Embryonic facial prominence (tissue), 1 donor: ENCODE results near the gene ACHE.

ENCODE experiments used
- DNase-seq: peaks from one replicate; pipeline ENCODE4 v3.0.0-alpha.2; 2016; ENCODE audit errors: extremely low spot score

ACHE gene

DNA sequence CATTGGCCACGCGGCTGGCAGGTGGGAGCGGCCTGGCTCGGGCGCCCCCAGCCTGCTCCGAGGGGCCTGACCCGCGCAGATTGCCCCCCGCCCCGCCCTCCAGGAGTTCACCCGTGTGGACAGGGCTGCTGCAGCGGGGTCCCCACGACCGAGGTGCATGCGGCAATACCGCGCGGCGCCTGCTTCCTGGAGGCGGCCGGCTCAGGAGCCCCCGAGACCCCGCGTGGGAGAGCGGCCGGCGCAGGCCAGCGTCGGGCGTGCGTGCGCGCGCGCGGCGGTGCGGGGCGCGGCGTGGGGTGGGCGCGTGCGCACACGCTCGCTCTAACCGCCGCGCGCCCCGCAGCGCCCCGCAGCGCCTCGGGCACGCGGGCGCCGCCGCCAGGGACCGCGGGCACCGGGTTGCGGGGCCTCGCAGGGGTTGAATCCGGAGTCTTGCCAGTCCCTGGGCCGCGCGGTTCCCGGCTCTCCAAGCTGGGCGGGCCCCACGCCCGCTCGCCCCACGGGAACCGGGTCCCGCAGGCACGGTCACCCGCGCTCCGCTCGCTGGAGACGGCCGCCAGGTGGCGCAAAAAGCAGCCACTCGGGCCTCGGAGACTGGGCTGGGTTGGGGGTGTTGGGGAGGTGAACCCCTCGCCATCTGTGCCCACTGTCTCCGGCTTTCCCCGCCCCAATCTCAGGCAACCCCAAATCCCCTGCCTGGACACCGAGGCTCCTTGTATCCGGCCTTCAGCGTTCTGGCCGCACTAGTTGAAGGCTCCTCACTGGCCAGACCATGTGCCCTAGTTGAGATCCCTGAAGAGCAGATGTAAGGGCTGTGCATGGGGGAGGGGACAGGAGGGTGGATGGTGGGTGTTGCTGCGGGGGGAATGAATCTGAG is 1.3 kb upstream of the ACHE start:
- no peak for DNase-seq

DNA sequence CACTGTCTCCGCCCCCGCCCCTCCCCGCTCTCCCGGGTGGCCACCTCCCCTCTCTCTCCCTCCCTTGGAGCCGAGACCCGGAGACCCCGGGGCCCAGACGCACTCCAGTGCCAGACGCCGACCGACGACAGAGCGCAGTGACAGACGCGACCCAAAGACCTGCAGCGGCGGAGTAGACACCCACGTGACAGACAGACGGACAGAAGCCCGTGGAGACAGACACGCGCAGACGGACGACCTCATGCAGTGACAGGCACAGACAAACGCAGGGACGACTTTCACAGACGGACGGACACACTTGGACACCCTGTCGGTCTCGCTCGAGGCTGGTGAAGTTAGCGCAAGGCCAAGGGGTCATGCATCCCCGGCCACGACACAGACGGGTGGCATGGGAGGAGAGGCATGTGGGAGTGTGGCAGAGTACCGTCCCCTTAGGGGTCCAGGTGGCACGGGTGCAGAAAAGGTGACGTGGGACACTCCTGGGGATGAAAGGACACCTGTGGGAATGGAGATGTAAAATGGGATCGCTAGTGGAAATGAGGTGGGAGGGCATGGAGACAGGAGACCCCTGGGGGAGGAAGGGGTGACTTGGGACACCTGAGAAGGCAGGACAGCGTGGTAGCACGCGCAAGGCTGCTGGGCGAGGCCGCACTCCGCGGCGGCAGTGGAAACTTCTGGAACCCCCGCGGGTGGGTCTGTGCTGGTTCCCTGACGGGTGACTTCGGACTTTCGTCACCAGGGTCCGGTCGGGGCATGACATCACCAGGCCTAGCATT is 456 bp upstream of the ACHE start:
- DNase-seq = no peak

DNA sequence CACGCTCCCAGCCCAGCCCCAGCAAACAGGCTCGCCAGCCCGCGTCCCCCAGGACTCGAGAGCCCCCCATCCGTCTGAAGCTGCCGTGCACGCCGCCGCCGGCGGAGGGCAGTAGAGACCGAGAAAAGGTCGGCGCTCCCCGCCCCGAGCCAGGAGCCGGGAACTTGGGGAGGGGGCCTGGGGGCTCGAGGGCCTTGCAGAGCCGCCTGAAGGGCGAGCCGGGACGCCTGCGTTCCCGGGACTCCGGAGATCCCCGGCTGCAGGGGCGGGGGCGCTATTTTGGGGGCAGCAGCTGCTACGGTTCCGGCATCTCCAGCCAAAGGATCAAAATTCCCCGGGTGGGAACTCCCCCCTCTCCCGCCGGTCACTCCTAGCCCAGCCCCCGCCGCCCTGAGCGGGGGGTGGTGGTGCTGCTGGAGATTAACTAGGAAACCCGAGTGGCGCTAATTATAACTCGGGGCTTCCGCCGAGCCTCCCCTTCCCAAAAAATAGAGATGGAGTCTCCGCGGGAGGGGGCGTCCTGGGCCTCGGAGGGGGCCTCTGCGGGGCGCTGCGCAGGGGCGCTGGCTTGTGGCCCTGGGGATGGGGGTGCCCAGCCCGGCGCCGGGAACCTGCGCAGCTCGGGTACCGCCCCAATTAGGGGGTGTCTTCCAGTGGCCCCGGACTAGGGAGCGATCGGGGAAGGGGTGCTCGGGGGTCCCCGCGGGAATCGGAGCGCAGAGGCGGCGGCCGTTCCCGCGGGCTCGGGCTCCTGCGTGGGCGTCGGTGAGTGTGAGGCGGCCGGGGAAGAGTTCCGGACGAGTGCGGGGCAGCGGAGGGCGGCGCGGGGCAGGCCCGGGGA is 608 bp downstream of the ACHE start:
- DNase-seq = no peak

DNA sequence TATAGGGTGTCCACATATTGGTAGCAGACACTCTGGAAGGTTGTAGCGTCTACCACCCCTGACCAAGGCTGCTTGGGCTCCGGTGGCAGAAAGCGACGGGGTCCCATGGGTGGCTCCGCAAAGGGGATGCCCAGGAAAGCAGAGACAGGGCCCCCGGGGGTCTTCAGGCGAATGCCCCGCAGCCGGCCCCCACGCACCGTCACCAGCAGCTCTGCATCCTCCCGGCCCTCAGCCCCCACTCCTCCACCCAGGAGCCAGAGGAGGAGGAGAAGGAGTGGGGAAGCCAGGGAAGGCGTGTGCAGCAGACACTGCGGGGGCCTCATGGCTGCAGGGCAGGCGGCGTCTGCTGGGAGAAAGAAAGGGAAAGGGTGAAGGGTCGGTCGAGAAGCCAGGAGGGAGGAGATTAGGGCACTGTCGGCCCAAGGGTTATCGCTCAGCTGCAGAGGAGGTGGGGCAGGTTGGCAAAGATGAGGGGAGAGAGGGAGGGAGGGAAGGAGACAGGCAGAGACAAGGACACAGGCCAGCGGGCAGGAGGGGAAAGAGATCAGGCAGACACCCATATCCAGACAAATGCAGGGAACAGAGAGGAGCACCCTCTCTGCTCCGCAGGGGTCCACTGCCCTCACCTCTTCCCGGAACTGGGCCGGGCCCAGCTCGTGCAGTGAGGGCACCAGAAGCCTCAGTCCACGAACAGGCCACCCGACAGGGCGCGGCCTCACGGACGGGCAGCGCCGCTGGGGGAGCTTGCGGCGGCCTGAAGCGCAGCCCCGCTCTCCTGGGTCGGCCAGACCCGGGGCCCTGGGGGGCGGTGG is 1.6 kb downstream of the ACHE start:
- no peak for DNase-seq

DNA sequence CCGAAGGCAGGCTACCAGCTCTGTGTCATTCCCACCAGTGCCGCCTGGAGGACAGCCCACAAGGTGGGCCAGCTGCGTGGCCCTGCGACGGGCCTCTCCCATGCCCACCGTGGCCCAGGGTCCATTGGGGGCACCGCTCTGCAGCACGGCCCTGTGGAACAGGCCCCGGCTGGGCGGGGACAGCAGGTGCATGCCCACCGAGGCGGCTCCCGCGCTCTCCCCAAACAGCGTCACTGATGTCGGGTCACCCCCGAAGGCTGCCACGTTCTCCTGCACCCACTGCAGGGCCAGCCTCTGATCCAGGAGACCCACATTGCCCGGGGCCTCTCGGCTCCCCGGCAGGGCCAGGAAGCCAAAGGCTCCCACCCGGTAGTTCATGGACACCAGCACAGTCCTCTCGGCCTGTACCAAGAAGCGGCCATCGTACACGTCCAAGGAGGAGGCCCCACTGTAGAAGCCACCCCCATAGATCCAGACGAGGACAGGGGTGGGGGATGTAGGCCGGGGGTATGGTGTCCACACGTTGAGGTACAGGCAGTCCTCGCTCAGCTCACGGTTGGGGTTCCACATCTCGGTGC is 2.3 kb downstream of the ACHE start:
- no peak for DNase-seq

DNA sequence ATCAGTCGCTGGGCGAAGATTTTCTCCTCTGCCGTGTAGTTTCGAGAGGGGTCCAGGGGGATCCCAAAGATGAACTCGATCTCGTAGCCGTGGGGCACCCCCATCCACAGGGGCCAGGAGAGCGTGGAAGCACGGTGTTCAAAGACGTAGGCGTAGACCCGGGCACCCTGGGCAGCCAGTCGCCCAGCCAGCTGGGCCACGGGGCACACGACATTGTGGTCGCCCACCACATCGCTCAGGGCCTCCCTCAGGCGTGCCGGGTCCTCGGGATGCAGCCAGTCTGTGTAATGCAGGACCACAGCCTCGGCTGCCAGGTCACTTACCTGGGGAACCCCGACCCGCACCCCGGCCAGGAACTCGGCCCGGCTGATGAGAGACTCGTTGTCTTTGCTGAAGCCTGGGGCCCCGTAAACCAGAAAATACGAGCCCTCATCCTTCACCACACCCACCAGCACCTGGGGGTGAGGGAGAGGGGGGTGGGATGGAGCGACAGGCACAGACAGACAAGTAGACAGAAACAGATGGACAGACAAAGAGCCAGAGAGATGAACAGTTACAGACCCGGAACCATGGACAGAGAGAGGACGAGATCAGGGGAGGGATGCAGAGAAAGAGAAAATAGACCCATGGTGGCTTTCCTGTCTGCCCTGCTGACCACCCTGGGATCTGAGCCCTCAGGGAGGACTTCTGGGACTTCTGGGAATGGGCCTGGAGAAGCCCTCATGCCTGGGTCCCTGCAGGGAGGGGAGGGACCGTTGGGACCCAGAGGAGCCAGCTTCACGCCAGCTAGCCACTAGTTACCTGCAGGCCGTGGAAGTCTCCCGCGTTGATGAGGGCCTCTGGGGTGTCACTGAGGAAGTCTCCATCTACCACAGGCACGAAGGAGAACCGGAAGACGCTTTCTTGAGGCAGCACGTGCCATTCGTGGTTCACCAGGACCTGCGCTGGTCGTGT is 3.0 kb downstream of the ACHE start:
- no peak for DNase-seq

DNA sequence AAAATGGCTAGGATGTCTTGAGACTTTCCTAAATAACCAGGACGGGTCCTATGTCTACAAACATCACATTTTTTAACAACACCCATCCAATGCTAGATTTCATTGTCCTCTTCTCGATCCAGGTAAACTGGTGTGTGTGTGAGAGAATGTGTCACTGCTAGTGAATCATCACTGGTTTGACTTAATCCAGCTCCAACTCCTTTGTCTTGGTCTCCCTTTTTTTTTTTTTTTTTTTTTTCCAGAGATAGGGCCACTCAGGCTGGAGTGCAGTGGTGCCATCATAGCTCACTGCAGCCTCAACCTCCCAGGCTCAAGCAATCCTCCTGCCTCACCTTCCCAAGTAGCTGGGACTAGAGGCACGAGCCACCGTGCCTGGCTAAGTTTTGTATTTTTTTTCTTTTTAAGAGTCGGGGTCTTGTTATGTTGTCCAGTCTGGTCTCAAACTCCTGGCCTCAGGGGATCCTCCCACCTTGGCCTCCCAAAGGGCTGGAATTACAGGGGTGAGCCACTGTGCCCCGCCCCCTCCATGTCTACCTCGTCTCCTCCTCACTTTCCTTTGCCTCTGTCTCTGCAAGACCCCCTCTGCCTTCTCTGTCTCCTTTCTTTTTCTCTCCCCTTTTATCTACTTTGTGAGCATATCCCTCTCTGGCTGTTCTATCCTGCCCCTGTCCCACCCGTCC is 4.0 kb downstream of the ACHE start:
- DNase-seq = no peak

DNA sequence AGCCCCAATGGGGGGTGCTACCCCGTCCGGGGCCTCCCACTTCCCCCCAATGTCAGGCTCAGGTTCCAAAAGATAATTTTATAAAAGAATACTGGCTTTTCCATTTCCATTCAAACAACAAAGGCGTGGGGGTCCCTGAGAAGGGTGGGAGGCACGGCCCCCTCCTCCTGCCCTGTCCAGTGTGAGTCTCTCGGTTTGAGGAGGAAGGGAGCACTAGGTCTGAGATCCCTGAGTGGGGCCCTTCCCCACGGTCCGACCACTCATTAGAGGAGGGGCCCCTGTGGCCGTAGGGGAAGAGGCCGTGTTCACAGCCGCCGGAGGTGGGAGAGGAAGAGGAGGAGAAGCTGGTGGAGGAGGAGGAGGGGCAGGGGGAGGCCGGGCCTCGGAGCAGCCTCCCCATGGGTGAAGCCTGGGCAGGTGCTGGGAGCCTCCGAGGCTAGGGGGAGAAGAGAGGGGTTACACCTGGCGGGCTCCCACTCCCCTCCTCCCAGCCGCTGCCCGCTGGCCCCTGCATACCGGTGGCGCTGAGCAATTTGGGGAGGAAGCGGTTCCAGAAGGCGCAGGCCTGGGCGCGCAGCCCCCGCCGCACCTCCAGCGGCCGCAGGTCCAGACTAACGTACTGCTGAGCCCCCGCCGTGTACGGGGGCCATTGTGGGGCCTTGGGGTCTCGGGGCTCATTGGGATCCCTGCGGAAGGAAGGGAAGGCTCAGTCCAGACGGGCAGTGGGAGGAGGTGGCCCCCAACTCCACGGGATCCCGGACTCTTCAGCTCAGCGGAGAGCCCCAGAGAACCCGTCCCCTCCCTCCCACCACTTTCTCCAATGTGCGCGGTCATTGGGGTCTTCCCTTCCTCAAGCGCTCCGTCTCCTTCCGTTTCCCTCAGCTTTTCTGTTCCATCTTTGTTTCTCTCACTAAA is 4.8 kb downstream of the ACHE start:
- DNase-seq = no peak

DNA sequence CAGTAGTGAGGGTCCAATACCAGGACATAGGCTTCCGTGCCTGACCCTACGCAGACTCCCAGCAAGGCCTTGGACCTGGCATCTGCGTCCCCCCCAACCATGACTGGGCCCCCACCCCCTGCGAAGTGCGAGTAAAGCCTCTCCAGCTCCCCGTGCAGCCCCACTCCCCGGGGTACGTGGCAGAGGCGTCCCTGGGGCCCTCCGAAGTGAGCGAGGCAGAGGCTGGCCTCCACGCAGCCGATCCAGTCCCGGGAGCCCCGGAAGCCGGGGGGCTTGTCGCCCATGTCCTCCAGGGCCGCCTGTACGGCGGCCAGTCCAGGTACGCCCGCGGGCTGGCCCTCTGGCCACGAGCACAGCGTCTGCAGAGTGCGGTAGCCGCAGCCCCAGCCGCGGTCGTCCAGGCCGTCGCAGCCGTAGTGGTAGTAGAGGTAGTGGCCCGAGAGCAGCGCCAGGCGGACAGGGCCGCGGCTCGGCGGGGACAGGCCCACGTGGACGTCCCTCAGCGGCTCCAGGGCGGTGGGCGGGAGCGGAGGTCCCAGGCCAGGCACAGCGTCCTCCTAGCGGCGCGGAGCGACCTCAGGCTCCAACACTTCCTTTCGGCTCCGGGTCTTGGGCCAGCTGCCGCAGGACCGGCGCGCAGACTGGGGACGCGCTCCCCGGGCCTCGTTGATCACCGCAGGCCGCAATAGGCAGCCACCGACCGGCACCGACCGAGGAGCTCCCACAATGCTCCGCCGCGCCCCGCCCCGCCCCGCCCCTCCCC is 6.5 kb downstream of the ACHE start, which contains the start of gene UFSP1:
Gene UFSP1 (minus strand): TSS at position 728 of the 763 bp plus-strand sequence. CDS start 444 bp downstream, at position 284.
- DNase-seq = no peak

DNA sequence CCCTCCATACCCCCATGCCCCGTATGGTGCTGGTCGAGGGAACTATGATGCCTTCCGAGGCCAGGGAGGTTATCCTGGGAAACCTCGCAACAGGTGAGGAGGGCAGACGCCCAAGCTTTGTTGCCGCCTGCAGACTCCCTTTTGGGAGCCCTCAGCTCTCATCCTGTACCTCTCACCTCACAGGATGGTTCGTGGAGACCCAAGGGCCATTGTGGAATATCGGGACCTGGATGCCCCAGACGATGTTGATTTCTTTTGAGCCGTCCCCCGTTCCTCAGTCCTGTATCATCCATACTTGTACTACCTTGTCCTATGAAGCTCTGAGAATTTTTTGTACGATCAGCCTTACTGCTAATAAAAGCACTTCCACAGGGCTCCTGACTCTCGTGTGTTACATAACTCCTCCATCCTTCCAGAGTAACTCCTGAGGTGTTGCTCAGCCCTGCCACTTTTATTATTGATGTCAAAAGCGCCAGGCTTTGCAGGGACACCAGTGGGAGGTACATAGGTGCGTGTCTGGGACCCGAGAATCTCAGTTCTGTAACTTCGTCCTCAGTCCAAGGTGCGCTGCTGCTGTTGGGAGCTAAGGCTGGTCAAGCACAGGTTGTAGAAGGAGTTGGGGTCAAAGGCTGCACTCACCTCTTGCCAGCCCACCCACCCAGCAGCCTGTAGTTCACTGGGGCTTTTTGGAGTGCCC is 7.2 kb downstream of the ACHE start:
- DNase-seq = no peak

DNA sequence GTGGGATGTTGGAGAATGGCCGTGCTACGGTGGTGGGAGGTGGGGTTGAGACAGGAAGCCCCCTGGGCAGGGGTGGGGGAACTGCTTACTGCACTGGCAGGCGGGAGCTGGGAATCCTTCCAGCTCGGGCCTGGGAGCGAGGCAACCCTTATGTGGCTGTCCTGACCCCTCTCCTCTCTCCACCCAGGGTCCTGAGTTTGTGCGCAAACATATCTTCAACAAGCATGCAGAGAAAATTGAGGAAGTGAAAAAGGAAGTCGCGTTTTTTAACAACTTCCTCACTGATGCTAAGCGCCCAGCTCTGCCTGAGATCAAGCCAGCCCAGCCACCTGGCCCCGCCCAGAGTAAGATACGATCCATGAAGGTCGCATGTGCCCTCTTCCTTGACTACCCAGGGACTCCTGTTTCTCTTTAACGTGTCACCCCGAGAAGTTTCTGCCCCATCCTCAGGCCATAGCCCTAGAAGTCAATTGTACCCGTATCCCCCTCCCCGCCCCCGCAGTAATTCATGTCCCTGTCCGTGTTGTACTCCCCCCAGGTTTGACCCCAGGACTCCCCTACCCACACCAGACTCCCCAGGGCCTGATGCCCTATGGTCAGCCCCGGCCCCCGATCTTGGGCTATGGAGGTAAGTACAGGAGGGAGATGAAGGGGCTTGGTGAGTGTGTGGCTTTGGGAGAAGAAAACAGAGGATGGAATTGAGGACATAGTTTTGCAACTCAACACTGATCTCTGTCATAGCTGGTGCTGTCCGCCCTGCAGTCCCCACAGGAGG is 8.0 kb downstream of the ACHE start:
- DNase-seq = no peak

DNA sequence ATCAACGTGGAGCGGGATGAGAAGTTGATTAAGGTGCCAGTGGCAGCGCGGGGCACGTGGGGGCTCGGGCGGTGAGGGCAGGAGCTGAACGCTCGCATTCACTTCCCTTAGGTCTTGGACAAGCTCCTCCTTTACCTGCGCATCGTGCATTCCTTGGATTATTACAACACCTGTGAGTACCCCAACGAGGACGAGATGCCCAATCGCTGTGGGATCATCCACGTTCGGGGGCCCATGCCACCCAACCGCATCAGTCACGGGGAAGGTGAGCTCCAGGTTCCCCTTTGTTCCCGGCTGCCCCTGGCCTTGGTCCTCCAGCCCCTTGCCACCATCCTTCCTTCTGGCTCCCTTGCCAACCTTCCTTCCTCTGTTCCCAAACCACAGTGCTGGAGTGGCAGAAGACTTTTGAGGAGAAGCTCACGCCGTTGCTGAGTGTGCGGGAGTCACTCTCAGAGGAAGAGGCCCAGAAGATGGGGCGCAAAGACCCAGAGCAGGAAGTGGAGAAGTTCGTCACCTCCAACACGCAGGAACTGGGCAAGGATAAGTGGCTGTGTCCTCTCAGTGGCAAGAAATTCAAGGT is 8.7 kb downstream of the ACHE start:
- DNase-seq = no peak

DNA sequence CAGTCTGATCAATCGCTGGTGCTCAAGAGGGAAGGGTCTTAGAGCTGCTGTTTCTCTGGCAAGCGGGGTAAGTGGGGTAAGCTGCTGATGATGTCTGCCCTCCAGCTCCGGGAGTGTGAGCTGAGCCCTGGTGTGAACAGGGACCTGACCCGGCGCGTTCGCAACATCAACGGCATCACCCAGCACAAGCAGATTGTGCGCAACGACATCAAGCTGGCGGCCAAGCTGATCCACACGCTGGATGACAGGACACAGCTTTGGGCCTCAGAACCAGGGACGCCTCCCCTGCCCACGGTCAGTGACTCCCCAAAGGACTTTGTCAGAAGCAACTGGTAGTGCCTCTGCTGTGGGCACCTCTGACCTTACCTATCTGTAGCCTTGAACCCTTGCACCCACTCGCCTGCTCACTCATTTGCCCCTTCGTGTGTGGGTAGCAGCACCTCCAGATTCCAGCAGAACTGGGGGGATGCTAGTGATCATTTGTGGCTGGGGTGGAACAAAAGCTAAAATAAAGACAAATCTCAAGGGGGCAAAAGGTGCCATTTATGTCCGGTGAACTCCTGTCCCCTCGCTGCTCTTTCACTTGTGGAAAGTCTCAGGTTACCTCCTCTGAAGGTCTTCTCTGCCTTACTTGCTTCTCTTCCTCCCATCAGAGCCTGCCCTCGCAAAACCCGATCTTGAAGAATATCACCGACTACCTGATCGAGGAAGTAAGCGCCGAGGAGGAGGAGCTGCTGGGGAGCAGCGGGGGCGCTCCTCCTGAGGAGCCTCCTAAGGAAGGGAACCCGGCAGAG is 9.3 kb downstream of the ACHE start:
- no peak for DNase-seq

DNA sequence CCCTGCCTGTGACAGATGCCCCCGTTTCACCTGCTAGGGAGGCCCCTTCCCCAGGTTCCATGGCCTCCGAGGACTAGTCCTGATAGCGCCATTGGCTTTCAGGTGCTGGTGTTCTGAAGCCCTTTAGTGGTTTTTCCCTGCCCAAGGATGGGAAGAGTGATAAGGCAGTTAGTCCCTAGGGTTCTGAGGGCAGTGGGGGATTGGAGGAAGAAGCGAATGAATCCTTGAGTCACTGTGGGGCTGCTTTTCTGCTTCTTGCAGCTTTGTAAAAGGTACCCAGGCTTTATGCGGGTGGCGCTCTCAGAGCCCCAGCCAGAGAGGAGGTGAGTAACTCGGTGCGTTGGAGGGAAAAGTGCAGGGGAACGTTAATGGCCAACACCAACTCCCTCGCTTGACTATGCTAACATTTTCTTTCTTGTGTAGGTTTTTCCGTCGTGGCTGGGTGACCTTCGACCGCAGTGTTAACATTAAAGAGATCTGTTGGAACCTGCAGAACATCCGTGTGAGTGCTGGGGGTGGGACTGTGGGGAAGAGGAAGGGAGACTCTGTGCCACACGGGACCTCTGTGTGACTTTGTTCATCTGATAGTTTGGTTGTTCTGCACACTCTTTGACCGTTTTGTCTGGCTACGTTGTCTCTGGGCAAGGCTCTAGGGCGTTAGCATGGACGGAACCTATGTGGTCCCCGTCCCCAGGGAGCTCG is 10.1 kb downstream of the ACHE start:
- no peak for DNase-seq
